GM21423 (cell line): ENCODE measurements around the gene NET1.

Source experiments
- ATAC-seq: cut with Tn5 transposase; IDR thresholded peaks from one replicate; pipeline ENCODE4 v1.9.1; 2021; ENCODE audit warnings: mild to moderate bottlenecking, moderate library complexity; ENCODE audit not compliant: unreplicated experiment

The NET1 gene

DNA sequence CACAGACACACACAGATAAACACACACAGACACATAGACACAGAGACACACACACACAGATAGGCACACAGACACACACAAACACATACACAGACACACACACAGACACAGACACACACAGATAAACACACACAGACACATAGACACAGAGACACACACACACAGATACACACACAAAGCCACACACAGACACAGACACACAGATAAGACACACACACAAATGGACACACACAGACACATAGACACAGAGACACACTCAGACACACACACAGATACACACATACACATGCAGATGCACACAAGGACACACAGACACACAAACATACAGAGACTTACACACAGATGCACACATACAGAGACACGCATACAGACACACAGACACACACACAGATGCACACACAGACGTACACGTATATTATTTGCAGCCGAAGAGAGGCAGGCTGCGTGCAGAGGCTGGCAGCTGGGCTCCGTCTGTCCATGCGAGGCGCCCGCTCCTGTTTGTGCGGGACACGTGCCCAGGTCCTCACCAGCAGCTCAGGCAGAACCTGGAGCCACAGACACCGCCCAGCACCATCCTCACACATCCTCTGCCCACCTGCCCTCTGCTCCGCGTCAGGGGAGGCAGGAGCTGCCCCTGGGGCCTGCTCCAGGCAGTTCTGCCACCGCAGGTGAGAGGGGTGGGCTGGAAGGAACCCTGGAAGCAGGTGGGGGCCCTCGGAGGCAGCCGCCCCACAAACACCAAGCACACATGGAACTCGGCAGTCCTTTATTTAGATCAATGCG, 85.8 kb downstream of the NET1 start:
- ATAC-seq = no peak

DNA sequence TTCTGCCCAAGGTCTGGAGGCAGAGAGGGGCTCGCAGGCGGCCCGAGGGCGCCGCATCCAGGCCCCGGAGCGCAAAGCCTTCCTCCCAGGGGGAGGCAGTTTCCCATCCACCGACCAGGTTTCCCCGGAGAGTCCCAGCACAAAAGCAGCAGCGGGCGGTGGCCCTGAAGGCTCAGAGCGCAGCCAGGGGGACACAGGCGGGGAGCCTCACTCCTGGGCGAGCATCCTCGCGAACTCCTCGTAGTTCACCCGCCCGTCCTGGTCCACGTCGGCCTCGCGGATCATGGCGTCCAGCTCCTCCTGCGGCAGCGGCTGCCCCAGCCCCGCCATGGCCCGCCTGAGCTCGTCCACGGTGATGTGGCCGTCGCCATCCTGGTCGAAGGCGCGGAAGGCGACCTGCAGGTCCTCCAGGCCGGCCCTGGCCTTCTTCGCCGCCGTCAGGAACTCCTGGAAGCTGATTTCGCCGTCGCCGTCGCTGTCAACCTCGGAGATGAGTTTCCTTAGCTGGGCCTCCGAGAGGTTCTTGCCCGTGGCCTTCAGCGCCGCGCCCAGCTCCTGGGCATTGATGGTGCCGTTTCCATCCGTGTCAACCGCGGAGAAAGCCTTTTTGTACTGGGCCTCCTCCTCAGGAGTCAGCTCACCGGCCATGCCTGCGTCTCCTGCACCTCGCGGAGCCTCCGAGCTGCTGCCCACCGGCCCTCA, 86.6 kb downstream of the NET1 start:
- no peak for ATAC-seq

DNA sequence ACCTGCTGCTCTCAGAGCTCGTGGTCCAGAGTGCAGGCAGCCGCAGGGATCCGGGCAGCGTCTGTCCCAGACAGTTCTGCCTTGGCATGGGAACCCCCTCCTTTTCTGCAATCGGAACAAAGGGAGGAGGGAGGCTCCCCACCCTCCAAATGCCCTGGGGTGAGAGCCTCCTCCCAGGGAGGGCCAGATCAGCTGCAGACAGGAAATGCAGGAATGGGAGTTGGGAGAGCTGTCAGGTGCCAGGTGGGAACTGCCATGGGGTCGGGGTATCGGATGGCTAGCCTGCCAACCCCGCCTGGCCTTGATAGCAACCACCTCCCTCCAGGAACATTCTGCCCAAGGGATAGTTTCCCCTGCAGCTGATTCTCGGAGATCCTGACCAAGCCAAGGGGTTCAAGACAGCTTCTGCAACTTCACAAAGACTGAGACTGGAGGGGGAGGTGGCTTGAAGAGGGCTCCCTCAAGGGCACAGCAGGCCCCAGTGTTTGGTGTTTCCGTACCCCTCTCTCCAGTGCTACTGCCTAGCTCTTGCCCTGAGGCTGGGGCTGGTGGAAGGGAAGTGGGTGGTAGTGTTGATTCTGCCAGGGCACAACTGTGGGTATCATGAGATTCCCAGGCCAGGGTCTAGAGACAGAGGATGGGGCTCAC, 87.3 kb downstream of the NET1 start, which contains the start of gene CALML5:
Gene CALML5 (minus strand): TSS at position 78 of the 648 bp plus-strand sequence. CDS start 132 bp downstream, outside the sequence.
- ATAC-seq = no peak

DNA sequence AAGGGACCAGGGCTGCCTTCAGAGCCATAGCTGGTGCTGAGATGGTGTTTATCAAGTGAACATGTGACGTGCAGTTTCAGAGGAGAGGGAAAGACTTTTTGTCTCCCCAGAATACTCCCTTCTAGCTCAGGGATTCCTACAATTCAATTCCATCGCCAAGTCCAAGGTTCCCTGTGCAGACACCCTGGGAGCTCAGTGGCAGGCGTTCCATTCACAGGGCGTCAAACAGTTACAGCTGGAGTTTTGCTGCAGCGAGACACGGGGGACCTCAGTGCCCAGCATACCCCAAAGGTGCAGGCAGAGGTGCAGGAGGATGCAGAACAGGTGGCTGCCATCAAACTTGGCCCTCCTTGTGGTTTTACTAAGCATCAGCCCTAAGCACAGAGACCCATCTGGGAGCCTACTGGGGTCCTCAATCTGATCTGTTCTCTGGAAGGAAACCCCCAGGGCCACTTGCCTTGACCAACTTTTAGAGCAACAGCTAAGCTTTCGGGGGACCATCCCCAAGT, 87.9 kb downstream of the NET1 start:
- ATAC-seq = no peak

DNA sequence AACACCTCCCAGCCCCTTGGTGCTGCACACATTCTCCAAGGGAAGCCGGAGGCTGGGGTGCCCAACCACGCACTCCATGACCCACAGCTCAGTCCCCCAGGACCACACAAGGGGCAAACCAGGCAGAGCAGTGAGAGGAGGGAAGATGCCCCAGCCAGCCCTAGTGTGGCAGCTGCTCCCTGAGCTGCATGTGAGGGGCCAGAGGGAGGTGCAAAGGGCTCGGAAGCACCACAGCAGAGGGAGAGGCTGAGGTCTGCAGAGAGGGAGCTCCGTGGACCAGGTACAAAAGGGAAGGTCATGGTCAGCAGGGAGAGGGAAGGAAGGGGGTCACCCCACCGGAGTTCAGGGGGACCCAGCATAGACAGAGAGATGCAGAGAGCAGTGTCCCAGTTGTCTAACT, 88.6 kb downstream of the NET1 start:
- ATAC-seq = no peak

DNA sequence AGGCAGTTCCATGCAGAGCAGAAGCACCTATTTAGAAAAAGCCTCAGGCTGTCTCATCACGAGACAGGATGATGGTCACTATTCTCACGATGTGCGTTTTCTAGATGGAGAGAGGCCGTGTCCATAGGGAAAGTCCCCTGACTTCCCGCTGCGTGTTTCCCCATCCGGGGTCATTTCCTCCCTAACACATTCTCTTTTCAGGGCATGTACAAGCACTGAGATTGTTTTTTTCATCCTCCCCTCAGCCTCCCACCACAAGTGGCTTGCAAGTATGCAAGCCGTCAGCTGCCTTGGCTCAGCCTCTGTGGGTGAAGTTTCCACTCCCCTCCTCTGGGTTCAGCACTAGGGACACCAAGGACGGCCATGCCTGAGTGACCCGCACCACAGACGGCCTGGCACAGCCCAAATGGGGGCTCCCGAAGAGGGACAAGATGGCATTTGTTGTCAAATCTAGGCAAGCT, 89.7 kb downstream of the NET1 start:
- no peak for ATAC-seq

DNA sequence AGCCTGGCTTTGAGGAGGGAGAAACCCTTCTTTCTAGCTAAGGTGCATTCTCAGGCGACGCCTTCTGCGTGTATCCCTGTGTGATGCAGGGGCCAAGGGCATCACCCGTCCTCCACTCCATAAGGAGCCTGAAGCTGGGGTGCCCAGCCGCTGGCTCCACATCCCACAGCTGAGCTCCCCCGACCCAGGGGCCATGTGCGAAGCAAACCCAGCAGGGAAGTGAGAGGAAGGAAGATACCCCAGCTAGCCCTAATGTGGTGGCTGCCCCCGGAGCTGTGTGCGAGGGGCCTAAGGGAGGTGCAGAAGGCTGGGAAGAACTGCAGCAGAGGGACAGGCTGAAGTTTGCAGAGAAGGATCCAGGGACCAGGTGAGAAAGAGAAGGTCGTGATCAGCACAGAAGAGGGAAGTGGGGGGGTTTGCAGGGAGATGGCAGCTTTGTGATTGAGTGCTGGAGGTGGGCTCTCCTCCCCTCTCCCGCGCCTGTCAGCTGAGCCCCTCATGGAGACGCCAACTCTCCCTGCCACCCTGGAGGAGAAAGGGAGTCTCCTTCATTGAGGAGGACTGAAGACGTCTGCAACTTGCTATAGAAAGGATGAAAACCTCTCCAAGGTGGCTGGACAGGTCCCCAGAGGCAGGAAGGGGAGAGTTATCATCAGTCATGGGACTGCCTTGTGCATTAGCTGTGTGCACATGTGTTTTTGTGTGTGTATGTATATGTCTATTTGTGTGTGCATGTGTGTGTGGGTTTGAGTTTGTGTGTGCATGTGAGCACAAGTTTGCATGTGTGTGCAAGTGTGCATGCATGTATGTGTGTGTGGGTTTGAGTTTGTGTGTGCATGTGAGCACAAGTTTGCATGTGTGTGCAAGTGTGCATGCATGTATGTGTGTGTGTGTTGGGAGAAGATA, 90.5 kb downstream of the NET1 start:
- ATAC-seq = no peak

DNA sequence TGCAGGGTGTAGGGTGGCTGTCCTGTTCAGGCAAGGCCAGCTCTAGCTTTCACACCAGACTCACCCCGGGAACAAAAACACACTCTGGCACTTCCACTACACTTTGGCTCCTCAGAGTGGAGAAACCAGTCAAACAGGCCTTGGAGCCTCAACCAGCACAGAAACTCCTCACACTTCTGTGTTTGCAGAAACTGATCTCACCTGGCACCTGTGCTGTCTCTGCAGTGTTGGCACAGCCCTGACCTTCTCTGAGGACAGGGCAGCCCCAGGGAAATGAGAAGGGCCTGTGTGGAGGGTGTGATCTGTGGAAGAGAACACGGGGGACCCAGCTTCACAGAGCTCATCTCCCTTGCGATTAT, 91.1 kb downstream of the NET1 start:
- ATAC-seq = no peak

DNA sequence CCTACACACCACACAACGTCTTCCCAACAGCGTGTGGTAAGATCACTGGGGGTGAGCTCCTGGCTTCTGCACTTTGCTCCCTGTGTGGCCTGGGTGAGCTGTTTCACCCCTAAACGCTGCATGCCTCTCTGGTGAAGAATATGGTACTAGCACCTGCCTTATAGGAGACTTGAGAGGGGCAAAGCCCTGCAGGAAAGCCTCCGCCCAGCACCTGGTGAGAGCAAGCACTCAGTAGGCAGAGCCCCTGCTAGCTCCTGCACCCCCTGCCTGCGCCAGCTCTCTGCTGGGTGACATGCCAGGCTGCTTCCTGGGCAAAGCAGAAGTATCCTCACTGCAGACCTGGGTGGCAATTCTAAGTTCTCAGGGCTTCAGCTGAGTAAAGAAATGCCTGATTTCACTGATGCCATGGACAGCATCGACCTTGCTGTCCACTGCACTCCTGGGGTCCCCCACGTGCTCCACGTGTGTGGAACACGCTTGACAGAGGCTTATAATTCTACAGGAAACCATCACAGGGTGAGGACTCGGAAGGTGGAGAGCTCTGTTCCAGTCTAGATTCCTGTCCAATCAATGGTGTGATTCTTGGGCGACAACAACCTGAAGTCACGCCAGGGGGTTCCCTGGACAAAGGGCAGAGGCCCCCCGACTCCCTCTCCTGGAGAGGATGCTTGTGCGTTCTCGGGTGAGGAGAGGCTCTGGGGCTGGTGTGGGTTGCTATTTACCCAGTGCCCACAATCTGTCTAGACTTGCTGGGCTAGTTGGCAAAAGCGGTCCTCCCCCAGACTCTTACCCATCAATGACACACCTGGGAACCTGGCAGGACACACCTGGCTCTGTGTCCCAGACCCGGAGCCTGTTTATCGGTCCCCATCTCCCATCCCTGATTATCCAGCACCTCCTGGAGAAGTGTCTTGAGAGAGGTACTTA, 92.1 kb downstream of the NET1 start:
- no peak for ATAC-seq

DNA sequence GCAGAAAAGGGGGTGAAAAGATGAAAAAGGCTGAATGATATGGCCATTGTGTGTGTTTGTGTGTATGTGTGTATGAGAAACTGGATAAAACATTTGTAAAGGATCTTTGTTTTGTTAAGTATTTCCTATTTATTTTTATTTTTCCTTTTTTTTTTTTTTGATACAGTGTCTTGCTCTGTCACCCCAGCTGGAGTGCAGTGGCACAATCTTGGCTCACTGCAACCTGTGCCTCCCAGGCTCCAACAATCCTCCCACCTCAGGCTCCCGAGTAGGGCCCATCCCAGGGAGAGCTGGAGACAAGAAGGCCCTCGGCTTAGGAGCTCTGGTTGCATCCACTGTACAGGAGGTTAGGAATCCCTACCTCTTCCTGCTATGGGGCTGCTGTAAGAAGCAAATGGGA, 93.9 kb downstream of the NET1 start:
- no peak for ATAC-seq

DNA sequence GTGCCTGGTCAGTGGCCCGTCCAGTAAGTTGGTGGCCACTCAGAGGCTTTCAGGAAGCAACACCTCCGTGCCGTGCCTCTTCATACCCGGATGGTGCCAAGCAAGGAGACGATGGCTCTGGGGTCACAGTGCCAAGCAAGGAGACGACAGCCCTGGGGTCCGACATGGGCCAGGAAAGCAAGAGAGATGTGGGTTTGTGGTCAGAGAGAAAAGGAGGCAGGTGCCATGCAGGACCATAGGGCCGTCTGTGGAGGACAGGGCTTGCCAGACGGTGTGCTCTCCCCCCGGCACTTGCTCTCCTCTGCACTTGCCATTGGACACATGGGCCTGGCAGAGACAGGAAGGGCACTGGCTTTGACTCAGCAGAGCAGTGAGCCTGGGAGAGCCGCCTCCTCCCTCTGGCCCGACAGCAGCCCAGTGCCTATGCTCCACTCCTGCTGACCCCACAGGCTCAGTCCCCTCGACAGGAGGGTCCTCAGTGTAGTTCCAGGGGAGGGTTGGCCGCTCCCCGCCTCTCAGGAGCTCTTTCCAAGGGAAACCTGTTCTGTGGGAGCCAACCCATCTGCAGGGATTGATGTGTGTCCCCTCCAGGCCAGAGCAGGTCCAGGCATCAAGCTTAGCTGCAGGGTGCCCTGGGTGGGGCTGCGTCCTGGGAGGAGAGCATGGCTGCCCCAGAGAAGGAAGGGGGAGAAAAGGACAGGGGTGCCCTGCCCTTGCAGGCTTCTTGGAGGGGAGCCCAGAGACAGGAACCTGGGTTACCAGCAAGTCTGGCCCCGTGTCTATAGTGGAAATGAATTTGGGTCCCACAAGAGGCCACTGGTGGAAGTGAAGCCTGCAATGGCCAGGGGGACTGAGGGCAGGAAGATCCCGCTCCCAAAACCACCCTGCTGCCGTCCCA, 94.6 kb downstream of the NET1 start:
- no peak for ATAC-seq

DNA sequence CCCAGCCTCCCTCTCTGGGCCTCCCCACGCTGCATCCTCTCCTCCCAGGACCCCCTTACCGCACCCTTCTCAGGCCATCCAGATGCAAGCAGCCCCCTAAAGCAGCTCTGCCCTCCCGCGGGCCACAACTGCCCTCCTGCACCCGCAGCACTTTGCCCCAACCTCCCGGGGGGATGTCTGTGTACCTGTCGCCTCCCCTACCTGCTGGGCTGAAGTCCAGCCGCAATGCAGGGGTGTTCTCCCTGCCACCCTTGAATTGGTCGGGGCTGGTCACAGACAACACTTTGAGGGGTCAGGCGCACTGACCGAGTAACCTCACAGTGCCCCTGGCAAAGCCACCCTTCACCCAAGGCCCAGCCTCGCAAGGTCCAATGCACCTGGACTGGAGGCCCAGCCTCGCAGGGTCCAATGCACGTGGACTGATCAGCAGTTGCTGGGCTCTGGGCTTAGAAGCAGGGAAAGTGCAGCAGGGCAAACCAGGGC, 95.3 kb downstream of the NET1 start:
- no peak for ATAC-seq

DNA sequence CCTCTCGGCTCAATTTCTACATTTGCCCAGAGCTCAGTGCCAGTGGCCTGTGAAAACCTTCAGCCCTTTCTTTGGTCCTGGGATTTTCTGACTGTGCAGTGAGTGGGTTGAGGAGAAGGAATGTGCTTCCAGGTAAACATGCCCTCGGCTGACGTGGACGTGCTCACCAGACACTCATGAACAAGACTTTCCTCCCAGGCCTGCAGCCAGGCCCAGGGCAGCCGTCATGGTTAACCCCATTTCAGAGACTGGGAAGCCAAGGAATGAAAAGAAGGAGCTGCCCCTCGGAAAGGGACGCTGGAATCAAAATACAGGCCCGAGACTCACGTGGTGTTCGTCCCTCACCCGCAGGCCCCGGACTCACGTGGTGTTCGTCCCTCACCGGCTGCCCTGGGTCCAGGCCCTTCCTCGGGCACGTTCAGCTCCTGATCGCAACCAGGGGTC, 95.8 kb downstream of the NET1 start:
- no peak for ATAC-seq
